SK-N-SH treated with all-trans-retinoic acid at 6 μM for 48 hours (cell line): ENCODE results near the gene ANKRD23.
A peak's percentile ranks its signal among the peaks of the same experiment; 100 is the strongest.

Experiments used
- ATAC-seq: fragments of 200-7000 bp; cut with Tn5 transposase; 3 replicates; pipeline ENCODE4 v1.9.1; 2020; ENCODE audit warnings: mild to moderate bottlenecking, moderate library complexity
- BACH2 ChIP-seq: fragments of 250-450 bp; sonication (Bioruptor Pico); IDR thresholded peaks from 2 replicates; pipeline ENCODE4 v1.9.0; 2021; ENCODE audit warnings: mild to moderate bottlenecking, borderline replicate concordance
- CSDC2 ChIP-seq: fragments of 250-450 bp; sonication (Bioruptor Pico); IDR thresholded peaks from 2 replicates; pipeline ENCODE4 v1.5.0; 2020; ENCODE audit warnings: mild to moderate bottlenecking, moderate library complexity
- ESRRG ChIP-seq: fragments of 250-450 bp; sonication (Bioruptor Pico); IDR thresholded peaks from 2 replicates; pipeline ENCODE4 v1.6.1; 2021; ENCODE audit warnings: mild to moderate bottlenecking
- GLIS3 ChIP-seq: fragments of 250-450 bp; sonication (Bioruptor Pico); IDR thresholded peaks from 2 replicates; pipeline ENCODE4 v1.5.0; 2020; ENCODE audit warnings: mild to moderate bottlenecking, moderate library complexity
- ISL1 ChIP-seq: fragments of 250-450 bp; sonication (Bioruptor Pico); IDR thresholded peaks from 2 replicates; pipeline ENCODE4 v2.1.2; 2022; ENCODE audit warnings: mild to moderate bottlenecking, moderate library complexity
- OSR1 ChIP-seq: fragments of 250-450 bp; sonication (Bioruptor Pico); IDR thresholded peaks from 2 replicates; pipeline ENCODE4 v1.8.0; 2022; ENCODE audit warnings: moderate library complexity, mild to moderate bottlenecking, inconsistent platforms
- PPARA ChIP-seq: fragments of 250-450 bp; sonication (Bioruptor Pico); IDR thresholded peaks from 2 replicates; pipeline ENCODE4 v1.5.0; 2020; ENCODE audit warnings: mild to moderate bottlenecking, borderline replicate concordance
- RARB ChIP-seq: fragments of 250-450 bp; sonication (Bioruptor Pico); IDR thresholded peaks from 2 replicates; pipeline ENCODE4 v1.8.0; 2021; ENCODE audit warnings: mild to moderate bottlenecking, moderate library complexity
- SNAI2 ChIP-seq: fragments of 250-450 bp; sonication (Bioruptor Pico); IDR thresholded peaks from 2 replicates; pipeline ENCODE4 v1.5.0; 2020; ENCODE audit warnings: mild to moderate bottlenecking, moderate library complexity
- TCF4 ChIP-seq: fragments of 250-450 bp; sonication (Bioruptor Pico); IDR thresholded peaks from 2 replicates; pipeline ENCODE4 v1.8.0; 2021; ENCODE audit warnings: mild to moderate bottlenecking, moderate library complexity, borderline replicate concordance
- TOX ChIP-seq: fragments of 250-450 bp; sonication (Bioruptor Pico); IDR thresholded peaks from 2 replicates; pipeline ENCODE4 v1.8.0; 2021; ENCODE audit warnings: mild to moderate bottlenecking, moderate library complexity, borderline replicate concordance
- ZC3H10 ChIP-seq: fragments of 250-450 bp; sonication (Bioruptor Pico); IDR thresholded peaks from 2 replicates; pipeline ENCODE4 v1.5.1; 2021; ENCODE audit warnings: mild to moderate bottlenecking, moderate library complexity
- ZFP3 ChIP-seq: fragments of 250-450 bp; sonication (Bioruptor Pico); IDR thresholded peaks from 2 replicates; pipeline ENCODE4 v1.5.0; 2020; ENCODE audit warnings: mild to moderate bottlenecking, moderate library complexity
- ZFP30 ChIP-seq: fragments of 450-650 bp; formaldehyde crosslinking; IDR thresholded peaks from 2 replicates; pipeline ENCODE4 v1.5.0; 2022; ENCODE audit warnings: mild to moderate bottlenecking, moderate library complexity
- ZNF565 ChIP-seq: fragments of 450-650 bp; formaldehyde crosslinking; conservative IDR thresholded peaks from 2 replicates; pipeline ENCODE4 v1.5.0; 2020; ENCODE audit warnings: low read depth, mild to moderate bottlenecking, moderate library complexity
- ZNF70 ChIP-seq: fragments of 450-650 bp; formaldehyde crosslinking; IDR thresholded peaks from 2 replicates; pipeline ENCODE4 v1.5.0; 2020; ENCODE audit warnings: mild to moderate bottlenecking, moderate library complexity
- ZNF8 ChIP-seq: fragments of 450-650 bp; formaldehyde crosslinking; IDR thresholded peaks from 2 replicates; pipeline ENCODE4 v1.5.0; 2020; ENCODE audit warnings: mild to moderate bottlenecking, moderate library complexity
- TF ChIP-seq, protein P1 (sequence below): fragments of 250-450 bp; sonication (Bioruptor Pico); IDR thresholded peaks from 2 replicates; pipeline ENCODE4 v1.5.1; 2020; ENCODE audit warnings: low read depth, mild to moderate bottlenecking, moderate library complexity
- TF ChIP-seq, protein P2 (sequence below): fragments of 250-450 bp; sonication (Bioruptor Pico); IDR thresholded peaks from 2 replicates; pipeline ENCODE4 v1.8.0; 2020; ENCODE audit warnings: mild to moderate bottlenecking, moderate library complexity, borderline replicate concordance
- TF ChIP-seq, protein P3 (sequence below): fragments of 250-450 bp; sonication (Bioruptor Pico); IDR thresholded peaks from 2 replicates; pipeline ENCODE4 v1.5.0; 2020; ENCODE audit warnings: mild to moderate bottlenecking, moderate library complexity
- TF ChIP-seq, protein P4 (sequence below): fragments of 250-450 bp; sonication (Bioruptor Pico); IDR thresholded peaks from 2 replicates; pipeline ENCODE4 v1.8.0; 2021; ENCODE audit warnings: low read depth, mild to moderate bottlenecking, moderate library complexity, borderline replicate concordance

Gene ANKRD23

DNA sequence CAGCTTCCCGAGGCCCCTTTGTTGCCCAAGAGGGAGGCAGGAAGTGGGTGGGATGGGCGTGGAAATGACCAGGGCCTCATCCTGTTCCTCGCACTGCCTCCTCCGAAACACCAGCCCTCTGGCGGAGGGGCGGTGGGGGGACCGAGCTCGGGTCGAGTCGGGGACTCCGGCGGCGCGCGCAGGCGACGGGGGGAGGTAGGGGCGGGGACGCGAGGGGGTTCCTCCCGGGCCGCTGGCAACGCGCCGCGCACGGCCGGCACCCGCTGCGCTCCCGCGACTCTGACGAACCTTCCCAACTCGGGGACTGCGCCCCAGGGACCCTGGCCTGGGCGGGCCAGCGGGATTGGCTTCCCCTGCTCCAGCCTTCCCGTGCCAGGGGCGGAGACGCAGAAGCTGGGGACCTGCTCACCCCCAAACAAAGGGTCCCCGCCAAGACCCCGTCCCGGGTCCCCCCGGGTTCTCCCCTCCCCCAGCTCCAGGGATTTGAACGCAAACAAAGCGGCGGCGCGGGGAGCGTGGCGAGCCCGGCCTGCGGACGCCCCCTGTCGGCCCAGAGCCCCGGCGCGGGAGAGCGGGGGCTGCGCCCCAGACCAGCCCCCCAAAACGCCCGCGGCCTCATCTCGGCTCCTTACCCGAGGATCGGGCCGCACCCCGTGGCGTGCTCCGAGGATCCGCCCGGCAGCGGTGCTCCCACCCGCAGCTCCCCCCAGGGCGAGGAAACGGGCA, 24.9 kb upstream of the ANKRD23 start:
- peak; percentile 88 for ATAC-seq

DNA sequence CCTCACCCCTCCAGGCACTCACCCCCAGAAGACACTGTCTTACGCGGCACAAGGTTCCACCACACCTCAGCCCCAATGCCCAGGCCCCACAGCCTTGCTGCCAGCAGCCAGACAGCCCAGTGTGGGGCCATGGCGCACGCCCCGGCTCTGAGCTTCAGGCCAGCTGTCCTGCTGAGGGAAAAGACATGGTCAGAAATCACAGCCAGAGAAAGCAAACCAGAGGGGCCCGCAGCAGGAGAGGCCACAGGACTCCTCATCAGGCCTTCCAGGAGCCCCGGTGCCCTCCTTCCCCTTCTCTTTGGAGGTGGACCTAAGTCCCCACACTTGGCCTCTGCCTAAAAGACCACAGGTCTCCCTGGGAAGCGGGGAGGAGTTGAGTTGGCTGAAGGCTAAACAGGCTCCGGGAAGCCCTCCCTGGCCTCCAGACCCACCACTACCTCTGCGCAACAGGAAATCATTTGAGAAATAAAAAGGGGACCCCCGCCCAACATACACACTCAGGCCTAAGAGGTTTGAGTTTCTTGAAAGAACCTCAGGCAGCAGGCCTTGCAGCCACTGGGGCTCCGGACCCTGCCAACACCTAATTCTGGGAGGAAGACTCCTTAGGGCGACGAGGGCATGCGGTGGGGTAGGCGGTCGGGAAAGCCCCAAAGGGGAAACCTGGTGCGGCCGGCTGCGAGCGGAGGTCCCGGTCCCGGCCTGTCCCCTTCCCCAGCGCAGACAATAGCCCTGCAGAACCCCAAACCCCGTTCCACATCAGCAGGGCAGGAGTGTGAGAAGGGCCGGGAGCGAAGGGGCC, 24.1 kb upstream of the ANKRD23 start:
- no peak for TF ChIP-seq RARB (CRISPR knock-in tag)
- no peak for TF ChIP-seq SNAI2 (CRISPR knock-in tag)
- no peak for TF ChIP-seq ZNF8 (CRISPR knock-in tag)
- no peak for TF ChIP-seq BACH2
- TF ChIP-seq, protein P1, sequence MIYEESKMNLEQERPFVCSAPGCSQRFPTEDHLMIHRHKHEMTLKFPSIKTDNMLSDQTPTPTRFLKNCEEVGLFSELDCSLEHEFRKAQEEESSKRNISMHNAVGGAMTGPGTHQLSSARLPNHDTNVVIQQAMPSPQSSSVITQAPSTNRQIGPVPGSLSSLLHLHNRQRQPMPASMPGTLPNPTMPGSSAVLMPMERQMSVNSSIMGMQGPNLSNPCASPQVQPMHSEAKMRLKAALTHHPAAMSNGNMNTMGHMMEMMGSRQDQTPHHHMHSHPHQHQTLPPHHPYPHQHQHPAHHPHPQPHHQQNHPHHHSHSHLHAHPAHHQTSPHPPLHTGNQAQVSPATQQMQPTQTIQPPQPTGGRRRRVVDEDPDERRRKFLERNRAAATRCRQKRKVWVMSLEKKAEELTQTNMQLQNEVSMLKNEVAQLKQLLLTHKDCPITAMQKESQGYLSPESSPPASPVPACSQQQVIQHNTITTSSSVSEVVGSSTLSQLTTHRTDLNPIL, result no peak
- TF ChIP-seq CSDC2, result no peak
- TF ChIP-seq ZFP30 (CRISPR knock-in tag), result no peak
- no peak for TF ChIP-seq ZC3H10
- TF ChIP-seq ESRRG (CRISPR knock-in tag), result no peak
- TF ChIP-seq, protein P2, sequence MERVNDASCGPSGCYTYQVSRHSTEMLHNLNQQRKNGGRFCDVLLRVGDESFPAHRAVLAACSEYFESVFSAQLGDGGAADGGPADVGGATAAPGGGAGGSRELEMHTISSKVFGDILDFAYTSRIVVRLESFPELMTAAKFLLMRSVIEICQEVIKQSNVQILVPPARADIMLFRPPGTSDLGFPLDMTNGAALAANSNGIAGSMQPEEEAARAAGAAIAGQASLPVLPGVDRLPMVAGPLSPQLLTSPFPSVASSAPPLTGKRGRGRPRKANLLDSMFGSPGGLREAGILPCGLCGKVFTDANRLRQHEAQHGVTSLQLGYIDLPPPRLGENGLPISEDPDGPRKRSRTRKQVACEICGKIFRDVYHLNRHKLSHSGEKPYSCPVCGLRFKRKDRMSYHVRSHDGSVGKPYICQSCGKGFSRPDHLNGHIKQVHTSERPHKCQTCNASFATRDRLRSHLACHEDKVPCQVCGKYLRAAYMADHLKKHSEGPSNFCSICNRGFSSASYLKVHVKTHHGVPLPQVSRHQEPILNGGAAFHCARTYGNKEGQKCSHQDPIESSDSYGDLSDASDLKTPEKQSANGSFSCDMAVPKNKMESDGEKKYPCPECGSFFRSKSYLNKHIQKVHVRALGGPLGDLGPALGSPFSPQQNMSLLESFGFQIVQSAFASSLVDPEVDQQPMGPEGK (CRISPR knock-in tag), result no peak
- no peak for TF ChIP-seq ZNF565
- TF ChIP-seq OSR1 (CRISPR knock-in tag), result no peak
- TF ChIP-seq PPARA (CRISPR knock-in tag), result no peak
- TF ChIP-seq, protein P3, sequence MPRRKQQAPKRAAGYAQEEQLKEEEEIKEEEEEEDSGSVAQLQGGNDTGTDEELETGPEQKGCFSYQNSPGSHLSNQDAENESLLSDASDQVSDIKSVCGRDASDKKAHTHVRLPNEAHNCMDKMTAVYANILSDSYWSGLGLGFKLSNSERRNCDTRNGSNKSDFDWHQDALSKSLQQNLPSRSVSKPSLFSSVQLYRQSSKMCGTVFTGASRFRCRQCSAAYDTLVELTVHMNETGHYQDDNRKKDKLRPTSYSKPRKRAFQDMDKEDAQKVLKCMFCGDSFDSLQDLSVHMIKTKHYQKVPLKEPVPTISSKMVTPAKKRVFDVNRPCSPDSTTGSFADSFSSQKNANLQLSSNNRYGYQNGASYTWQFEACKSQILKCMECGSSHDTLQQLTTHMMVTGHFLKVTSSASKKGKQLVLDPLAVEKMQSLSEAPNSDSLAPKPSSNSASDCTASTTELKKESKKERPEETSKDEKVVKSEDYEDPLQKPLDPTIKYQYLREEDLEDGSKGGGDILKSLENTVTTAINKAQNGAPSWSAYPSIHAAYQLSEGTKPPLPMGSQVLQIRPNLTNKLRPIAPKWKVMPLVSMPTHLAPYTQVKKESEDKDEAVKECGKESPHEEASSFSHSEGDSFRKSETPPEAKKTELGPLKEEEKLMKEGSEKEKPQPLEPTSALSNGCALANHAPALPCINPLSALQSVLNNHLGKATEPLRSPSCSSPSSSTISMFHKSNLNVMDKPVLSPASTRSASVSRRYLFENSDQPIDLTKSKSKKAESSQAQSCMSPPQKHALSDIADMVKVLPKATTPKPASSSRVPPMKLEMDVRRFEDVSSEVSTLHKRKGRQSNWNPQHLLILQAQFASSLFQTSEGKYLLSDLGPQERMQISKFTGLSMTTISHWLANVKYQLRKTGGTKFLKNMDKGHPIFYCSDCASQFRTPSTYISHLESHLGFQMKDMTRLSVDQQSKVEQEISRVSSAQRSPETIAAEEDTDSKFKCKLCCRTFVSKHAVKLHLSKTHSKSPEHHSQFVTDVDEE (CRISPR knock-in tag), result no peak
- no peak for TF ChIP-seq ISL1 (CRISPR knock-in tag)
- no peak for TF ChIP-seq ZNF70 (CRISPR knock-in tag)
- no peak for TF ChIP-seq TCF4
- no peak for TF ChIP-seq GLIS3 (CRISPR knock-in tag)
- peak; percentile 3 for ATAC-seq

More for the DNA sequence above, 24.9 kb upstream of the ANKRD23 start:
- TF ChIP-seq CSDC2 (no peak), ZFP3 (CRISPR knock-in tag) (no peak), ZNF565 (no peak), ZNF8 (CRISPR knock-in tag) (no peak), TCF4 (no peak), ESRRG (CRISPR knock-in tag) (no peak), BACH2 (no peak), TOX (CRISPR knock-in tag) (no peak)
- TF ChIP-seq, protein P1, result no peak
- TF ChIP-seq, protein P3 (CRISPR knock-in tag), result no peak
- TF ChIP-seq, protein P4, sequence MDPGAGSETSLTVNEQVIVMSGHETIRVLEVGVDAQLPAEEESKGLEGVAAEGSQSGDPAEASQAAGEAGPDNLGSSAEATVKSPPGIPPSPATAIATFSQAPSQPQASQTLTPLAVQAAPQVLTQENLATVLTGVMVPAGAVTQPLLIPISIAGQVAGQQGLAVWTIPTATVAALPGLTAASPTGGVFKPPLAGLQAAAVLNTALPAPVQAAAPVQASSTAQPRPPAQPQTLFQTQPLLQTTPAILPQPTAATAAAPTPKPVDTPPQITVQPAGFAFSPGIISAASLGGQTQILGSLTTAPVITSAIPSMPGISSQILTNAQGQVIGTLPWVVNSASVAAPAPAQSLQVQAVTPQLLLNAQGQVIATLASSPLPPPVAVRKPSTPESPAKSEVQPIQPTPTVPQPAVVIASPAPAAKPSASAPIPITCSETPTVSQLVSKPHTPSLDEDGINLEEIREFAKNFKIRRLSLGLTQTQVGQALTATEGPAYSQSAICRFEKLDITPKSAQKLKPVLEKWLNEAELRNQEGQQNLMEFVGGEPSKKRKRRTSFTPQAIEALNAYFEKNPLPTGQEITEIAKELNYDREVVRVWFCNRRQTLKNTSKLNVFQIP (CRISPR knock-in tag), result no peak
